Measurements from ENCODE around the gene MYEOV.

MYEOV gene

GRCh38 chr11:69262918-69263735 lies 30.8 kb upstream of the MYEOV start:
- H3K27me3 ChIP-seq = no peaks in the 10 kb centered on the region
- H3K4me3 ChIP-seq = no peak overlapping the region
- no peak overlapping the region for H3K27ac ChIP-seq
- no peaks in the 10 kb centered on the region for H3K36me3 ChIP-seq
- TF ChIP-seq, protein P1, sequence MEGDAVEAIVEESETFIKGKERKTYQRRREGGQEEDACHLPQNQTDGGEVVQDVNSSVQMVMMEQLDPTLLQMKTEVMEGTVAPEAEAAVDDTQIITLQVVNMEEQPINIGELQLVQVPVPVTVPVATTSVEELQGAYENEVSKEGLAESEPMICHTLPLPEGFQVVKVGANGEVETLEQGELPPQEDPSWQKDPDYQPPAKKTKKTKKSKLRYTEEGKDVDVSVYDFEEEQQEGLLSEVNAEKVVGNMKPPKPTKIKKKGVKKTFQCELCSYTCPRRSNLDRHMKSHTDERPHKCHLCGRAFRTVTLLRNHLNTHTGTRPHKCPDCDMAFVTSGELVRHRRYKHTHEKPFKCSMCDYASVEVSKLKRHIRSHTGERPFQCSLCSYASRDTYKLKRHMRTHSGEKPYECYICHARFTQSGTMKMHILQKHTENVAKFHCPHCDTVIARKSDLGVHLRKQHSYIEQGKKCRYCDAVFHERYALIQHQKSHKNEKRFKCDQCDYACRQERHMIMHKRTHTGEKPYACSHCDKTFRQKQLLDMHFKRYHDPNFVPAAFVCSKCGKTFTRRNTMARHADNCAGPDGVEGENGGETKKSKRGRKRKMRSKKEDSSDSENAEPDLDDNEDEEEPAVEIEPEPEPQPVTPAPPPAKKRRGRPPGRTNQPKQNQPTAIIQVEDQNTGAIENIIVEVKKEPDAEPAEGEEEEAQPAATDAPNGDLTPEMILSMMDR (IDR thresholded peaks at IDR 0.05) = no peak
- no peaks in the 10 kb centered on the region for H3K4me1 ChIP-seq
- DNase-seq = no peak
- intact Hi-C loops (cut with DNase I; ENCODE audit: low total_unique reads) = no loop called here
- H3K9me3 ChIP-seq = no peaks in the 10 kb centered on the region

DNA sequence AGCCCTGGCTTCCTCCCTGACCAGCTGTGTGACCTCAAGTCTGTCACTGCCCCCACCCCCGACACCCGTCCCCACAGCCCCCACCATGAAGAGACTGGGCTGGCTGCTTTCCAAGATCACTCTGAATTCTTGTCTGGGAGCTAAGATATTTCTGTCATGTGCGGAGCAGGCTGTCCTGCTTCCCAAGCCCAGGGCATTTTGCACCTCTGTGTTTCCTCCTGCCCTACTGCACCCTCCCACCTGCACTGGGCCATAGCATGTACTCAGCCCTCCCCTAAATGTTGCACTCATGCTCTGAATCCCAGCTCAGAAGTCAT lies 30.3 kb upstream of the MYEOV start:
- H3K27me3 ChIP-seq = no peaks in the 10 kb centered on the region
- TF ChIP-seq, protein P1 (IDR thresholded peaks at IDR 0.05) = no peak
- DNase-seq = no peak
- no peak overlapping the region for H3K4me3 ChIP-seq
- no peaks in the 10 kb centered on the region for H3K36me3 ChIP-seq
- H3K27ac ChIP-seq = no peak overlapping the region
- intact Hi-C loops (cut with DNase I; ENCODE audit: low total_unique reads) = no loop called here
- no peaks in the 10 kb centered on the region for H3K9me3 ChIP-seq
- no peaks in the 10 kb centered on the region for H3K4me1 ChIP-seq

- TF ChIP-seq, protein P1 (IDR thresholded peaks at IDR 0.05) = no peak
- Histone ChIP-seq H3K36me3 (no peaks in the 10 kb centered on the region), H3K4me1 (no peaks in the 10 kb centered on the region), H3K4me3 (no peak overlapping the region), H3K27ac (no peak overlapping the region), H3K27me3 (no peaks in the 10 kb centered on the region), H3K9me3 (no peaks in the 10 kb centered on the region)
- DNase-seq = no peak
- intact Hi-C loops (cut with DNase I; ENCODE audit: low total_unique reads) = no loop called here
These were observed 29.5 kb upstream of the MYEOV start for GRCh38 chr11:69264486-69264885.

- no peak for DNase-seq
- no peak overlapping the region for H3K27ac ChIP-seq
- no peaks in the 10 kb centered on the region for H3K4me1 ChIP-seq
- intact Hi-C loops (cut with DNase I; ENCODE audit: low total_unique reads) = no loop called here
- no peaks in the 10 kb centered on the region for H3K9me3 ChIP-seq
- TF ChIP-seq, protein P1 (IDR thresholded peaks at IDR 0.05) = no peak
- no peaks in the 10 kb centered on the region for H3K27me3 ChIP-seq
- no peak overlapping the region for H3K4me3 ChIP-seq
- no peaks in the 10 kb centered on the region for H3K36me3 ChIP-seq
These were observed 28.7 kb upstream of the MYEOV start for GRCh38 chr11:69265210-69265609.

DNA sequence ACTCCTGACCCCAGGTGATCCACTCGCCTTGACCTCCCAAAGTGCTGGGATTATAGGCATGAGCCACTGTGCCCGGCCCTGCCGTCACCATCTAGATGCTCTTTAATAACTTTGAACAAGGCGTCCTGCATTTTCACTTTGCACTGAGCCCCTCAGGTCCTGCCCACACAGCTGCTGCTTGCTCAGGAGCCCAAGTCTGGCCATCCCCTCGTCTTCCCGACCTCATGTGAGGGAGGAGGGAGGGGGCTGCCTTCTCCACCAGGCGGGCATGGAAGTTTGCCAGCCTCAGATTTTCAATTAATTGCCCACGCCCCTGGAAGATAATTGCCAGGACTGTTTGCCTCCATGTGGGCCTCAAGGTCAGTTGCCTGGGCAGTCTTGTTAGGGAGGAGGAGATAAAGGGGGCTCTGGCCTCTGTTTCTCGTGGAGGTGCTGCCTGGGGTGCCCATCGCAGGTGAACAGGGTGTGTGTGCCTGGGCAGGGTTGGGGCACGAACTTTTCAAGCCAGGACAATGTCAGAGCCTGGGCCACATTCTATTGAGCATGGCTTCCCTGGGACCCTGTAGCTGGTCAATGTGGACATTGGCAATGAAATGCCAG lies 27.9 kb upstream of the MYEOV start:
- H3K27ac ChIP-seq = no peak overlapping the region
- no peak overlapping the region for H3K4me3 ChIP-seq
- DNase-seq = no peak
- no peaks in the 10 kb centered on the region for H3K27me3 ChIP-seq
- intact Hi-C loops (cut with DNase I; ENCODE audit: low total_unique reads) = no loop called here
- no peaks in the 10 kb centered on the region for H3K9me3 ChIP-seq
- no peaks in the 10 kb centered on the region for H3K4me1 ChIP-seq
- TF ChIP-seq, protein P1 (IDR thresholded peaks at IDR 0.05) = no peak
- H3K36me3 ChIP-seq = no peaks in the 10 kb centered on the region
